Activated T-helper 2 cell treated with anti-CD3 and anti-CD28 coated beads, Interferon-gamma antibody, Interleukin-2, Interleukin-4, amounts not matched to agents 10 μg/mL and 5 μg/mL and 100 μg/mL, durations not matched to agents 14 hours and 24 hours and 36 hours (primary cell): Measurements from ENCODE around the gene RAD23B. TPM values are rescaled to one million over a fixed set of nuclear protein-coding genes. Genes with fewer than 3 reads are reported as not detected.

ENCODE experiments used
- DNase-seq: peaks from one replicate; pipeline ENCODE4 v3.0.0; 2021; ENCODE audit warnings: low spot score
- H3K27ac Mint-ChIP-seq: one replicate; pipeline ENCODE4 v1.8.0; 2021; ENCODE audit warnings: mixed read lengths
- H3K27me3 Mint-ChIP-seq: one replicate; pipeline ENCODE4 v1.8.0; 2021; ENCODE audit warnings: low read depth, mixed read lengths
- H3K36me3 Mint-ChIP-seq: one replicate; pipeline ENCODE4 v1.8.0; 2021; ENCODE audit warnings: low read depth, mixed read lengths
- H3K4me1 Mint-ChIP-seq: one replicate; pipeline ENCODE4 v1.8.0; 2021; ENCODE audit warnings: low read depth, mixed read lengths
- H3K4me3 Mint-ChIP-seq: one replicate; pipeline ENCODE4 v1.8.0; 2021; ENCODE audit warnings: low read depth, mild to moderate bottlenecking, moderate library complexity, mixed read lengths
- H3K9me3 Mint-ChIP-seq: one replicate; pipeline ENCODE4 v1.8.0; 2021; ENCODE audit warnings: mixed read lengths
- intact Hi-C: fragments of 100-400 bp; cut with micrococcal nuclease; formaldehyde crosslinking; loops from one replicate; pipeline ENCODE4 v1.15.1; 2023
- total RNA-seq: library from RNA; stranded (reverse); gene quantifications from 2 replicates; pipeline ENCODE4 v1.2.3, GENCODE V29; 2022

Gene RAD23B
- total RNA-seq, 1 donor from 2014 or later: 145 TPM

- no peak overlapping the region for H3K27ac Mint-ChIP-seq
- no peaks in the 10 kb centered on the region for H3K4me1 Mint-ChIP-seq
- H3K36me3 Mint-ChIP-seq: peaks cover 58% of the 10 kb centered on the region
- no peaks in the 10 kb centered on the region for H3K9me3 Mint-ChIP-seq
- H3K27me3 Mint-ChIP-seq: no peaks in the 10 kb centered on the region
- H3K4me3 Mint-ChIP-seq: no peak overlapping the region
- DNase-seq: no peak
- intact Hi-C loops: no loop called here
Measured at GRCh38 chr9:107335331-107335730, 52.3 kb downstream of the RAD23B start.

GRCh38 chr9:107336718-107337360 is 53.8 kb downstream of the RAD23B start:
- no peak for DNase-seq
- peaks cover 3% of the 10 kb centered on the region for H3K4me1 Mint-ChIP-seq
- H3K4me3 Mint-ChIP-seq: no peak overlapping the region
- intact Hi-C loops: no loop called here
- H3K27me3 Mint-ChIP-seq: no peaks in the 10 kb centered on the region
- no peak overlapping the region for H3K27ac Mint-ChIP-seq
- no peaks in the 10 kb centered on the region for H3K9me3 Mint-ChIP-seq
- peaks cover 43% of the 10 kb centered on the region for H3K36me3 Mint-ChIP-seq

- Mint-ChIP-seq H3K4me3 (no peak overlapping the region), H3K9me3 (no peaks in the 10 kb centered on the region), H3K27me3 (no peaks in the 10 kb centered on the region), H3K36me3 (peaks cover 32% of the 10 kb centered on the region), H3K27ac (no peak overlapping the region), H3K4me1 (peaks cover 3% of the 10 kb centered on the region)
- DNase-seq: no peak
- intact Hi-C loops: no loop called here
Measured at GRCh38 chr9:107337676-107338590, 54.9 kb downstream of the RAD23B start.

- H3K27me3 Mint-ChIP-seq: no peaks in the 10 kb centered on the region
- peaks cover 21% of the 10 kb centered on the region for H3K36me3 Mint-ChIP-seq
- H3K4me3 Mint-ChIP-seq: no peak overlapping the region
- intact Hi-C loops: no loop called here
- no peak for DNase-seq
- no peaks in the 10 kb centered on the region for H3K9me3 Mint-ChIP-seq
- H3K4me1 Mint-ChIP-seq: peaks cover 3% of the 10 kb centered on the region
- peak overlapping the region; percentile 55 for H3K27ac Mint-ChIP-seq
Measured at GRCh38 chr9:107338911-107339659, 56.0 kb downstream of the RAD23B start.

- peak; percentile 65 for DNase-seq
- H3K36me3 Mint-ChIP-seq: peaks cover 6% of the 10 kb centered on the region
- no peaks in the 10 kb centered on the region for H3K27me3 Mint-ChIP-seq
- peaks cover 6% of the 10 kb centered on the region for H3K4me1 Mint-ChIP-seq
- no peak overlapping the region for H3K4me3 Mint-ChIP-seq
- H3K27ac Mint-ChIP-seq: no peak overlapping the region
- intact Hi-C loops: loop anchor here (1.0 to 5.0 kb wide), 3 partner anchors 102 to 169 kb away; no protein-coding TSS in a partner anchor
- no peaks in the 10 kb centered on the region for H3K9me3 Mint-ChIP-seq
Measured at GRCh38 chr9:107340920-107341632, 58.0 kb downstream of the RAD23B start.

- Mint-ChIP-seq H3K9me3 (no peaks in the 10 kb centered on the region), H3K27me3 (no peaks in the 10 kb centered on the region), H3K4me1 (peaks cover 6% of the 10 kb centered on the region), H3K27ac (no peak overlapping the region), H3K4me3 (no peak overlapping the region), H3K36me3 (peaks cover 6% of the 10 kb centered on the region)
- intact Hi-C loops: loop anchor here (5.0 kb wide), 1 partner anchor 170 kb away; no protein-coding TSS in a partner anchor
- no peak for DNase-seq
Measured at GRCh38 chr9:107342476-107343161, 59.5 kb downstream of the RAD23B start.

- peaks cover 6% of the 10 kb centered on the region for H3K4me1 Mint-ChIP-seq
- H3K4me3 Mint-ChIP-seq: no peak overlapping the region
- H3K9me3 Mint-ChIP-seq: no peaks in the 10 kb centered on the region
- DNase-seq: no peak
- no peak overlapping the region for H3K27ac Mint-ChIP-seq
- no peaks in the 10 kb centered on the region for H3K36me3 Mint-ChIP-seq
- no peaks in the 10 kb centered on the region for H3K27me3 Mint-ChIP-seq
- intact Hi-C loops: no loop called here
Measured at GRCh38 chr9:107345327-107345726, 62.2 kb downstream of the RAD23B start.

GRCh38 chr9:107348836-107349235 is 65.8 kb downstream of the RAD23B start:
- no peaks in the 10 kb centered on the region for H3K36me3 Mint-ChIP-seq
- no peak overlapping the region for H3K27ac Mint-ChIP-seq
- intact Hi-C loops: no loop called here
- H3K4me1 Mint-ChIP-seq: peaks cover 2% of the 10 kb centered on the region
- H3K9me3 Mint-ChIP-seq: no peaks in the 10 kb centered on the region
- no peak for DNase-seq
- no peaks in the 10 kb centered on the region for H3K27me3 Mint-ChIP-seq
- no peak overlapping the region for H3K4me3 Mint-ChIP-seq

- no peak overlapping the region for H3K4me3 Mint-ChIP-seq
- H3K27ac Mint-ChIP-seq: no peak overlapping the region
- no peaks in the 10 kb centered on the region for H3K4me1 Mint-ChIP-seq
- no peak for DNase-seq
- H3K9me3 Mint-ChIP-seq: no peaks in the 10 kb centered on the region
- H3K36me3 Mint-ChIP-seq: no peaks in the 10 kb centered on the region
- H3K27me3 Mint-ChIP-seq: no peaks in the 10 kb centered on the region
- intact Hi-C loops: no loop called here
Measured at GRCh38 chr9:107350443-107350842, 67.4 kb downstream of the RAD23B start.

GRCh38 chr9:107351382-107352045 is 68.4 kb downstream of the RAD23B start:
- intact Hi-C loops: no loop called here
- Mint-ChIP-seq H3K27me3 (peaks cover 2% of the 10 kb centered on the region), H3K4me3 (no peak overlapping the region), H3K36me3 (no peaks in the 10 kb centered on the region), H3K27ac (no peak overlapping the region), H3K9me3 (no peaks in the 10 kb centered on the region), H3K4me1 (no peaks in the 10 kb centered on the region)
- DNase-seq: no peak

- Mint-ChIP-seq H3K4me3 (no peak overlapping the region), H3K27ac (no peak overlapping the region), H3K36me3 (no peaks in the 10 kb centered on the region), H3K9me3 (no peaks in the 10 kb centered on the region), H3K4me1 (no peaks in the 10 kb centered on the region), H3K27me3 (peaks cover 2% of the 10 kb centered on the region)
- DNase-seq: no peak
- intact Hi-C loops: no loop called here
Measured at GRCh38 chr9:107355394-107355793, 72.3 kb downstream of the RAD23B start.
